Omental fat pad (tissue), 4 donors: ENCODE measurements around the gene TYW5. TPM values are rescaled to one million over a fixed set of nuclear protein-coding genes. Genes with fewer than 3 reads are reported as not detected.

Experiments used
- ATAC-seq: fragments of 150-250 bp; one replicate; pipeline ENCODE4 v1.9.1; 2016; ENCODE audit warnings: mild to moderate bottlenecking, moderate library complexity; ENCODE audit not compliant: low FRiP score
- DNase-seq: peaks from one replicate; pipeline ENCODE4 v3.0.0-alpha.2; 2019; ENCODE audit warnings: low spot score
- CTCF ChIP-seq, 3 donors: fragments of 450-650 bp; IDR thresholded peaks; one replicate each; pipeline ENCODE4 v1.5.1; 2016 to 2017; ENCODE audit warnings: antibody characterized with exemption in 3 of 3, mild to moderate bottlenecking in 3 of 3, moderate library complexity in 2 of 3
- total RNA-seq, 4 donors: library from RNA; depleted of rRNA; stranded (reverse); fragments of >200 nt; gene quantifications; one replicate each; pipeline ENCODE4 v1.1.0, GENCODE V29; 2016

TYW5 gene
- total RNA-seq, 4 donors from 2014 or later: 4.1 to 9.5 (median 7.2) TPM

GRCh38 chr2:199962203-199962602 is 6.9 kb upstream of the TYW5 start:
- DNase-seq (no peak), ATAC-seq (no peak)
- TF ChIP-seq CTCF (IDR thresholded peaks at IDR 0.05): no peak

- TF ChIP-seq CTCF (IDR thresholded peaks at IDR 0.05): no peak
- DNase-seq (no peak), ATAC-seq (no peak)
These were observed 2.7 kb upstream of the TYW5 start for GRCh38 chr2:199958014-199958413.

- no peak for ATAC-seq
- TF ChIP-seq CTCF (IDR thresholded peaks at IDR 0.05): no peak
- no peak for DNase-seq
These were observed 730 bp upstream of the TYW5 start for GRCh38 chr2:199956062-199956380.

GRCh38 chr2:199955007-199955338 is 318 bp downstream of the TYW5 start:
- peak; percentile 65 for ATAC-seq
- no peak for DNase-seq
- no peak for TF ChIP-seq CTCF (IDR thresholded peaks at IDR 0.05)

GRCh38 chr2:199951023-199951422 is 4.3 kb downstream of the TYW5 start:
- ATAC-seq: no peak
- TF ChIP-seq CTCF (IDR thresholded peaks at IDR 0.05): no peak
- DNase-seq: no peak

GRCh38 chr2:199950396-199950795 is 4.9 kb downstream of the TYW5 start:
- no peak for ATAC-seq
- TF ChIP-seq CTCF (IDR thresholded peaks at IDR 0.05): no peak
- DNase-seq: no peak

- DNase-seq (no peak), ATAC-seq (peak; percentile 32)
- TF ChIP-seq CTCF (IDR thresholded peaks at IDR 0.05): no peak
These were observed 8.5 kb downstream of the TYW5 start for GRCh38 chr2:199946836-199947235.
